Measurements from ENCODE around the gene SYNE2.
"Not testable (repeated sequence)": the region's sequence is repeated elsewhere in the genome, so short reads cannot be mapped to it uniquely, and the experiment has no call there.

Gene SYNE2

DNA sequence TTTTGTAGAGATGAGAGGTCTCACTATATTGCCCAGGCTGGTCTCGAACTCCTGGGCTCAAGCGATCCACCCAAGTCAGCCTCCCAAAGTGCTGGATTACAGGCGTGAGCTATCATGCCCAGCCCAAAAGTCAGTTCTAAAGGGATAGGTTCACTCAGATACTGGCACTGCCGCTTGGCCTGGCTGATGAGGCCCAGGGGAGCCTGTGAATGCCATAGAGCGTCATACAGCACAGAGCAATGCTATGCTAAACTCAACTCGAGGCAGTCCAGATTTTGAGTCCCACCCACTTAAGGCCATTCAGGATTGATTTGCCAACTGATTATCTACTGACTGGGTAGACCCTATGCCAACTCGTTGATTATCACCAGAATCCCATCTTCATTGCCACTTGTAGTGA, 262.0 kb downstream of the SYNE2 start:
- H3K27ac ChIP-seq, result no peak overlapping the region
- no peak overlapping the region for H3K4me3 ChIP-seq (ENCODE audit: low read depth, low read length)
- DNase-seq, result no peak
- H3K36me3 ChIP-seq (replicated peaks), result no peaks in the 10 kb centered on the region
- in situ Hi-C loops (cut with HindIII; ENCODE audit: low pct_ligation_motif_present, low sequenced_read_pairs), result no loop called here
- no peaks in the 10 kb centered on the region for H3K27me3 ChIP-seq (replicated peaks)
- TF ChIP-seq, protein P1, sequence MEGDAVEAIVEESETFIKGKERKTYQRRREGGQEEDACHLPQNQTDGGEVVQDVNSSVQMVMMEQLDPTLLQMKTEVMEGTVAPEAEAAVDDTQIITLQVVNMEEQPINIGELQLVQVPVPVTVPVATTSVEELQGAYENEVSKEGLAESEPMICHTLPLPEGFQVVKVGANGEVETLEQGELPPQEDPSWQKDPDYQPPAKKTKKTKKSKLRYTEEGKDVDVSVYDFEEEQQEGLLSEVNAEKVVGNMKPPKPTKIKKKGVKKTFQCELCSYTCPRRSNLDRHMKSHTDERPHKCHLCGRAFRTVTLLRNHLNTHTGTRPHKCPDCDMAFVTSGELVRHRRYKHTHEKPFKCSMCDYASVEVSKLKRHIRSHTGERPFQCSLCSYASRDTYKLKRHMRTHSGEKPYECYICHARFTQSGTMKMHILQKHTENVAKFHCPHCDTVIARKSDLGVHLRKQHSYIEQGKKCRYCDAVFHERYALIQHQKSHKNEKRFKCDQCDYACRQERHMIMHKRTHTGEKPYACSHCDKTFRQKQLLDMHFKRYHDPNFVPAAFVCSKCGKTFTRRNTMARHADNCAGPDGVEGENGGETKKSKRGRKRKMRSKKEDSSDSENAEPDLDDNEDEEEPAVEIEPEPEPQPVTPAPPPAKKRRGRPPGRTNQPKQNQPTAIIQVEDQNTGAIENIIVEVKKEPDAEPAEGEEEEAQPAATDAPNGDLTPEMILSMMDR (IDR thresholded peaks at IDR 0.05; ENCODE audit: low read depth, low read length, missing control alignments), result no peak

DNA sequence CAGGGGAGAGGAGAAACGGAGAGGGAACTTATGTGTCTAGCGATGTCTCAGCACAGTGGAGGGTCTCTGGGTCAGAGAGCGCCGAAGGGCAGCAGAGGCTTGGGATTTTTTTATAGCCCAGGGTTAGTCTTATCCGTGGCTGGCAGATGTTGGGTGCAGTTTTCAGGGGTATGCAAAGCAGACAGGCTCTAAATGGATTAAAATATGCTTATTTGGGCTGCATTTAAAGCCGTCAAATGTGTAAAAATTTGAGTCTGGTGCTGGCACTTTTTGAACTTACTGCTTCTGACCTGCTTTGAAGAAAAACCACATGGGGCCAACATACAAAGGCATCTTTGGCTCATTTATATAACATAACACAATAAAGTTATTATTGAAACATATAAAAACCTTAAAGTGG, 262.6 kb downstream of the SYNE2 start:
- DNase-seq, result no peak
- in situ Hi-C loops (cut with HindIII; ENCODE audit: low pct_ligation_motif_present, low sequenced_read_pairs), result no loop called here
- Histone ChIP-seq H3K27ac (no peak overlapping the region), H3K36me3 (replicated peaks) (no peaks in the 10 kb centered on the region), H3K4me3 (ENCODE audit: low read depth, low read length) (no peak overlapping the region), H3K27me3 (replicated peaks) (no peaks in the 10 kb centered on the region)
- TF ChIP-seq, protein P1 (IDR thresholded peaks at IDR 0.05; ENCODE audit: low read depth, low read length, missing control alignments), result no peak

DNA sequence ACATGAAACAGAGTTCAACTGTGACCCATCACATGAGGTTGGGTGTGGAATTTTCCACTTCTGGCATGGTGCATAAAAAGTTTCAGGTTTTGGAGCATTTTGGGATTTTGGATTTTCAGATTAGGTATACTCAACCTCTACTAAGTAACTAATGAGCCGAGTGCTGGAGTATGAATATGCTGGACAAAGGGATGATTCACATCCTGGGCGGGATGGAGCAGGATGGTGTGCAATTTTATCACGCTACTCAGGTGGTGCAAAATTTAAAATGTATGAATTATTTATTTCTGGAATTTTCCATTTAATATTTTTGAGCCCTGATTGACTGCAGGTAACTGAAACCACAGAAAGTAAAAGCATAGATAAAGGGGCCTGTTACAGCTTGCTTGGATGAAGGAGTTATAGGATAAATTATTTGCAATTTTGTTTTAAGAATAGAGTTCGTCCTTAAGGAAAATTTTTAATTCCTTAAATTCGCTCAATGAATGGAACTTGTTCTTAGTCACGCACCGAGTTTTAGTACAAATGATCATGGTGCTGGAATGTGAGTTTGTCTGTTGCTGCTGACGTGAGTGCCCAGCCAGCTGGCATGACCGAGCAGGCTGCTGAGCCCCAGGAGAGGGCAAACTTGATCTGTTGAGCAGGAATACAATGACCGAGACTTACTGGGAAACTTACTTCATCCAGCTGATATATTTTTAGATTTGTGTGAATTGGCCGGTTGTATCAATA, 265.0 kb downstream of the SYNE2 start:
- TF ChIP-seq, protein P1 (IDR thresholded peaks at IDR 0.05; ENCODE audit: low read depth, low read length, missing control alignments), result peak; percentile 32
- no peak overlapping the region for H3K4me3 ChIP-seq (ENCODE audit: low read depth, low read length)
- H3K27me3 ChIP-seq (replicated peaks), result no peaks in the 10 kb centered on the region
- peak; percentile 77 for DNase-seq
- H3K36me3 ChIP-seq (replicated peaks), result no peaks in the 10 kb centered on the region
- in situ Hi-C loops (cut with HindIII; ENCODE audit: low pct_ligation_motif_present, low sequenced_read_pairs), result no loop called here
- H3K27ac ChIP-seq, result peak overlapping the region; percentile 77

DNA sequence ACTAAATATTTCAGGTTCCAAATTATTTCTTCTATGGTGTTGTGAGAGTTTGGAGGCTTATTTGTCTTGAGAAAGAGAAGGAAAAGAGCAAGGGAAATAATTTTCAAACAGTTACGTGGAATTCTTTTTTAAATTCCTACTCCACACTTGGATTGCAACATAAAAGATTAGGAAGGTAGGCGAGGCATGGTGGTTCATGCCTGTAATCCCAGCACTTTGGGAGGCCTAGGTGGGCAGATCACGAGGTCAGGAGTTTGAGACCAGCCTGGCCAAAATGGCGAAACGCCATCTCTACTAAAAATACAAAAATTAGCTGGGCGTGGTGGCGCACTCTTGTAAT, 265.6 kb downstream of the SYNE2 start:
- in situ Hi-C loops (cut with HindIII; ENCODE audit: low pct_ligation_motif_present, low sequenced_read_pairs), result not testable (repeated sequence)

DNA sequence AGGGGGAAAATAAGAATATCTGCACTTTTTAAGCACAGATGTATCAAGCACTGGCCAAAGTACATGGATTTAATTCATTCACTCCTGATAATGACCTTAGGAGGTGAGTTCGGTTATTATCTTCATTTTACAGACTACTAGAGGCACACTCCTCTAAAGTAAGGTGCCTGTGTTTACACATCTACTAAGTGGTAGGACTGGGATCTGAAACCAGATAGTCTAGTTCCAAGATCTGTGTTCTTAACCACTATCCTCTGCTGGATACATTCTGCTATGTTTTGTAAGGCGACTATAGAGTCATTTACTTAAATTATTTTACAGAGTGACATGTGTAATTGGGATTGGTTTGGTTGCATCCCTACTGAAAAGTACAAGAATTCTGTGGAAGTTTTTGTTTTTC, 266.1 kb downstream of the SYNE2 start:
- DNase-seq, result no peak
- Histone ChIP-seq H3K27ac (no peak overlapping the region), H3K4me3 (ENCODE audit: low read depth, low read length) (no peak overlapping the region), H3K27me3 (replicated peaks) (no peaks in the 10 kb centered on the region), H3K36me3 (replicated peaks) (no peaks in the 10 kb centered on the region)
- TF ChIP-seq, protein P1 (IDR thresholded peaks at IDR 0.05; ENCODE audit: low read depth, low read length, missing control alignments), result no peak
- in situ Hi-C loops (cut with HindIII; ENCODE audit: low pct_ligation_motif_present, low sequenced_read_pairs), result no loop called here

More for the DNA sequence above, 265.6 kb downstream of the SYNE2 start:
- H3K4me3 ChIP-seq (ENCODE audit: low read depth, low read length); H3K27me3 ChIP-seq (replicated peaks); DNase-seq; H3K36me3 ChIP-seq (replicated peaks): not testable (repeated sequence)
- H3K27ac ChIP-seq, result peak overlapping the region; percentile 77

DNA sequence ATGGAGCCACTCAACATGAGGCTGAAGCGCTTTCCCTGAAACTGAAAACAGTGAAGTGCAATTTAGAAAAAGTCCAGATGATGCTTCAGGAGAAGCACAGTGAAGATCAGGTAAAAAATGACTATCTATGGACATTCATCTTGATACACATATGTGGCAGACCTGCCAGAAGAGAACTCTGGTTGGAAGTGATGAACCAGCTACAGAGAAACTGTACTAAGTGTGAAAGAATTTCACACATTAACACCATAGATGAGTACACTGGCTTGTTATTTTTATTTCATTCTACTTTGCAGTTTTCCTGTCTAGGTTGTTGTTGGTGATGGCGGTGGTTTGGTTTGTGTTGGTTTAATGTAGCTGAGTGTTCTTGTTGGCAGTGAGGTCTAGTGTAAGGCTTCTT, 266.7 kb downstream of the SYNE2 start:
- peak; percentile 6 for DNase-seq
- Histone ChIP-seq H3K4me3 (ENCODE audit: low read depth, low read length) (no peak overlapping the region), H3K27ac (no peak overlapping the region), H3K36me3 (replicated peaks) (no peaks in the 10 kb centered on the region), H3K27me3 (replicated peaks) (no peaks in the 10 kb centered on the region)
- in situ Hi-C loops (cut with HindIII; ENCODE audit: low pct_ligation_motif_present, low sequenced_read_pairs), result no loop called here
- TF ChIP-seq, protein P1 (IDR thresholded peaks at IDR 0.05; ENCODE audit: low read depth, low read length, missing control alignments), result no peak
